ENCODE measurements around the gene NBPF3. TPM values are rescaled to one million over a fixed set of nuclear protein-coding genes. Genes with fewer than 3 reads are reported as not detected.
"Not testable (repeated sequence)": the region's sequence is repeated elsewhere in the genome, so short reads cannot be mapped to it uniquely, and the experiment has no call there.

NBPF3 gene
- total RNA-seq, 2 experiments from 2014 or later = 8.2 to 8.5 TPM

- no peaks in the 10 kb centered on the region for H3K4me1 Mint-ChIP-seq (ENCODE audit: low read depth)
- TF ChIP-seq CTCF (IDR thresholded peaks at IDR 0.05) = no peak
- Histone ChIP-seq H3K27ac (ENCODE audit: low read depth in 1 of 2, low read length in 2 of 2) (no peak overlapping the region), H3K4me1 (ENCODE audit: insufficient read depth, low read length) (no peaks in the 10 kb centered on the region), H3K9me3 (ENCODE audit: control insufficient read depth in 1 of 2, insufficient read depth in 1 of 2, low read length in 2 of 2) (no peaks in the 10 kb centered on the region), H3K27me3 (ENCODE audit: control insufficient read depth in 1 of 2, insufficient read depth in 2 of 2, low read length in 2 of 2) (no peaks in the 10 kb centered on the region), H3K36me3 (ENCODE audit: insufficient read depth, low read length) (no peaks in the 10 kb centered on the region), H3K4me3 (ENCODE audit: low read length) (no peak overlapping the region)
- H3K27ac Mint-ChIP-seq = no peak overlapping the region
- H3K4me3 Mint-ChIP-seq = no peak overlapping the region
- ChIA-PET POLR2A (no interaction called here), CTCF (no interaction called here)
- H3K9me3 Mint-ChIP-seq = no peaks in the 10 kb centered on the region
- no peaks in the 10 kb centered on the region for H3K27me3 Mint-ChIP-seq
- H3K36me3 Mint-ChIP-seq (ENCODE audit: low read depth) = peaks cover 8% of the 10 kb centered on the region
- intact Hi-C loops (cut with DNase I, micrococcal nuclease) = no loop called here
- ATAC-seq (ENCODE audit: poor library complexity) = no peak
- no peak for DNase-seq
These were observed 17.7 kb downstream of the NBPF3 start for GRCh38 chr1:21457654-21458053.

- ATAC-seq (ENCODE audit: poor library complexity); H3K4me1 Mint-ChIP-seq (ENCODE audit: low read depth); H3K9me3 Mint-ChIP-seq; H3K27me3 ChIP-seq (ENCODE audit: control insufficient read depth in 1 of 2, insufficient read depth in 2 of 2, low read length in 2 of 2); H3K27ac ChIP-seq (ENCODE audit: low read depth in 1 of 2, low read length in 2 of 2); H3K36me3 ChIP-seq (ENCODE audit: insufficient read depth, low read length); H3K4me1 ChIP-seq (ENCODE audit: insufficient read depth, low read length); H3K9me3 ChIP-seq (ENCODE audit: control insufficient read depth in 1 of 2, insufficient read depth in 1 of 2, low read length in 2 of 2); H3K27me3 Mint-ChIP-seq; POLR2A ChIA-PET; CTCF ChIA-PET; H3K4me3 Mint-ChIP-seq; H3K4me3 ChIP-seq (ENCODE audit: low read length); H3K27ac Mint-ChIP-seq; DNase-seq; intact Hi-C loops (cut with DNase I, micrococcal nuclease): not testable (repeated sequence)
- H3K36me3 Mint-ChIP-seq (ENCODE audit: low read depth) = peaks cover 16% of the 10 kb centered on the region
These were observed 25.2 kb downstream of the NBPF3 start for GRCh38 chr1:21465127-21465526.

GRCh38 chr1:21467946-21468345 is 28.0 kb downstream of the NBPF3 start:
- POLR2A ChIA-PET; H3K27ac ChIP-seq (ENCODE audit: low read depth in 1 of 2, low read length in 2 of 2); ATAC-seq (ENCODE audit: poor library complexity); DNase-seq; H3K27me3 ChIP-seq (ENCODE audit: control insufficient read depth in 1 of 2, insufficient read depth in 2 of 2, low read length in 2 of 2); H3K27me3 Mint-ChIP-seq; H3K36me3 ChIP-seq (ENCODE audit: insufficient read depth, low read length); intact Hi-C loops (cut with DNase I, micrococcal nuclease); H3K4me3 ChIP-seq (ENCODE audit: low read length); CTCF ChIA-PET; H3K4me1 Mint-ChIP-seq (ENCODE audit: low read depth); H3K4me3 Mint-ChIP-seq; H3K4me1 ChIP-seq (ENCODE audit: insufficient read depth, low read length); H3K9me3 ChIP-seq (ENCODE audit: control insufficient read depth in 1 of 2, insufficient read depth in 1 of 2, low read length in 2 of 2); H3K27ac Mint-ChIP-seq; H3K9me3 Mint-ChIP-seq: not testable (repeated sequence)
- H3K36me3 Mint-ChIP-seq (ENCODE audit: low read depth) = peaks cover 38% of the 10 kb centered on the region

GRCh38 chr1:21468599-21468998 is 28.7 kb downstream of the NBPF3 start:
- Histone ChIP-seq H3K27ac (ENCODE audit: low read depth in 1 of 2, low read length in 2 of 2) (no peak overlapping the region), H3K4me1 (ENCODE audit: insufficient read depth, low read length) (no peaks in the 10 kb centered on the region), H3K27me3 (ENCODE audit: control insufficient read depth in 1 of 2, insufficient read depth in 2 of 2, low read length in 2 of 2) (no peaks in the 10 kb centered on the region), H3K4me3 (ENCODE audit: low read length) (no peak overlapping the region), H3K9me3 (ENCODE audit: control insufficient read depth in 1 of 2, insufficient read depth in 1 of 2, low read length in 2 of 2) (no peaks in the 10 kb centered on the region), H3K36me3 (ENCODE audit: insufficient read depth, low read length) (peaks cover 2% of the 10 kb centered on the region)
- CTCF ChIA-PET = no interaction called here
- Mint-ChIP-seq H3K27ac (no peak overlapping the region), H3K4me3 (no peak overlapping the region), H3K4me1 (ENCODE audit: low read depth) (no peaks in the 10 kb centered on the region), H3K36me3 (ENCODE audit: low read depth) (peaks cover 45% of the 10 kb centered on the region), H3K27me3 (no peaks in the 10 kb centered on the region), H3K9me3 (no peaks in the 10 kb centered on the region)
- intact Hi-C loops (cut with DNase I, micrococcal nuclease) = no loop called here
- peak in 8 of 14 experiments; percentile 1 to 37 (median 13) for DNase-seq
- ATAC-seq (ENCODE audit: poor library complexity) = no peak
- POLR2A ChIA-PET = no interaction called here
- no peak for TF ChIP-seq CTCF (IDR thresholded peaks at IDR 0.05)

Measured in CD4-positive, alpha-beta T cell (primary cell).